ENCODE data around the gene ADGRA3. TPM values are rescaled to one million over a fixed set of nuclear protein-coding genes. Genes with fewer than 3 reads are reported as not detected.

ADGRA3 gene
- total and polyA plus RNA-seq, 2 donors (not counting 3 experiments of a cell fraction or from before 2014, with no cell fraction given), result 17.2 to 36.2 TPM

GRCh38 chr4:22407361-22407760, 108.5 kb downstream of the ADGRA3 start:
- no peaks in the 10 kb centered on the region for H3K4me1 ChIP-seq (ENCODE audit: control insufficient read depth, extremely low read depth, insufficient read depth, low read length)
- H3K27ac ChIP-seq (ENCODE audit: insufficient read depth, low read depth, low read length), result no peak overlapping the region
- no peak overlapping the region for H3K9ac ChIP-seq (replicated peaks; ENCODE audit: extremely low read depth, insufficient read depth, low read length)
- dilution Hi-C loops (cut with MboI; ENCODE audit: extremely low pct_ligation_motif_present, low sequenced_read_pairs) (no loop called here), intact Hi-C loops (cut with micrococcal nuclease) (no loop called here)
- no peaks in the 10 kb centered on the region for H3K79me2 ChIP-seq (ENCODE audit: control insufficient read depth, insufficient read depth, low read length)
- H3K27me3 ChIP-seq (ENCODE audit: control insufficient read depth in 2 of 2, insufficient read depth in 2 of 2, low read length in 2 of 2), result no peaks in the 10 kb centered on the region
- ChIA-PET CTCF (interaction anchor here (1.4 to 5.2 kb wide), 3 partner anchors 18 to 617 kb away, joined by 4 to 36 read pairs (median 6); no protein-coding TSS in a partner anchor), POLR2A (no interaction called here)
- H2AFZ ChIP-seq (ENCODE audit: low read depth, low read length), result no peak overlapping the region
- H3K4me2 ChIP-seq (ENCODE audit: insufficient read depth, low read length), result no peak overlapping the region
- no peaks in the 10 kb centered on the region for H3K9me1 ChIP-seq (replicated peaks; ENCODE audit: control insufficient read depth, extremely low read depth, insufficient read depth, low read length)
- no peak for TF ChIP-seq MYC (IDR thresholded peaks at IDR 0.05; ENCODE audit: low read depth, low read length)
- no peak for TF ChIP-seq POLR2A (IDR thresholded peaks at IDR 0.05; ENCODE audit: low read depth, low read length)
- no peak for TF ChIP-seq EZH2 (IDR thresholded peaks at IDR 0.05; ENCODE audit: borderline replicate concordance, low read depth, low read length, severe bottlenecking)
- TF ChIP-seq POLR2AphosphoS5 (IDR thresholded peaks at IDR 0.05; ENCODE audit: insufficient read depth, low read depth, low read length), result no peak
- TF ChIP-seq, protein P1, sequence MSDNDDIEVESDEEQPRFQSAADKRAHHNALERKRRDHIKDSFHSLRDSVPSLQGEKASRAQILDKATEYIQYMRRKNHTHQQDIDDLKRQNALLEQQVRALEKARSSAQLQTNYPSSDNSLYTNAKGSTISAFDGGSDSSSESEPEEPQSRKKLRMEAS (IDR thresholded peaks at IDR 0.05; ENCODE audit: insufficient read depth, insufficient read length), result no peak
- TF ChIP-seq FOS (IDR thresholded peaks at IDR 0.05; ENCODE audit: borderline replicate concordance, insufficient read depth, low read length), result no peak
- TF ChIP-seq, protein P2, sequence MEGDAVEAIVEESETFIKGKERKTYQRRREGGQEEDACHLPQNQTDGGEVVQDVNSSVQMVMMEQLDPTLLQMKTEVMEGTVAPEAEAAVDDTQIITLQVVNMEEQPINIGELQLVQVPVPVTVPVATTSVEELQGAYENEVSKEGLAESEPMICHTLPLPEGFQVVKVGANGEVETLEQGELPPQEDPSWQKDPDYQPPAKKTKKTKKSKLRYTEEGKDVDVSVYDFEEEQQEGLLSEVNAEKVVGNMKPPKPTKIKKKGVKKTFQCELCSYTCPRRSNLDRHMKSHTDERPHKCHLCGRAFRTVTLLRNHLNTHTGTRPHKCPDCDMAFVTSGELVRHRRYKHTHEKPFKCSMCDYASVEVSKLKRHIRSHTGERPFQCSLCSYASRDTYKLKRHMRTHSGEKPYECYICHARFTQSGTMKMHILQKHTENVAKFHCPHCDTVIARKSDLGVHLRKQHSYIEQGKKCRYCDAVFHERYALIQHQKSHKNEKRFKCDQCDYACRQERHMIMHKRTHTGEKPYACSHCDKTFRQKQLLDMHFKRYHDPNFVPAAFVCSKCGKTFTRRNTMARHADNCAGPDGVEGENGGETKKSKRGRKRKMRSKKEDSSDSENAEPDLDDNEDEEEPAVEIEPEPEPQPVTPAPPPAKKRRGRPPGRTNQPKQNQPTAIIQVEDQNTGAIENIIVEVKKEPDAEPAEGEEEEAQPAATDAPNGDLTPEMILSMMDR (IDR thresholded peaks at IDR 0.05; ENCODE audit: extremely low read depth in 1 of 2, insufficient read depth in 1 of 2, low read depth in 1 of 2, low read length in 2 of 2), result no peak
- no peak for TF ChIP-seq GATA2 (IDR thresholded peaks at IDR 0.05; ENCODE audit: insufficient read depth, insufficient read length, low read depth, low read length)
- TF ChIP-seq JUN (IDR thresholded peaks at IDR 0.05; ENCODE audit: borderline replicate concordance, insufficient read depth, insufficient read length, low read depth), result no peak
- no peaks in the 10 kb centered on the region for H3K36me3 ChIP-seq (ENCODE audit: control insufficient read depth in 2 of 2, extremely low read depth in 1 of 2, insufficient read depth in 2 of 2, low read length in 2 of 2)
- no TSS peak for BruUV-seq (replicated peaks)
- no peaks in the 10 kb centered on the region for H3K9me3 ChIP-seq (replicated peaks; ENCODE audit: control insufficient read depth, insufficient read depth, low read length)
- DNase-seq (ENCODE audit: low read depth, low spot score) (no peak), FAIRE-seq (no peak)
- no peak overlapping the region for H3K4me3 ChIP-seq (replicated peaks in 1 of 3; ENCODE audit: insufficient read depth in 1 of 3, low read depth in 1 of 3, low read length in 3 of 3)
- H4K20me1 ChIP-seq (replicated peaks; ENCODE audit: control insufficient read depth, extremely low read depth, insufficient read depth, low read length), result no peaks in the 10 kb centered on the region

All from endothelial cell of umbilical vein (primary cell).